ENCODE results near the gene OPRL1. TPM values are rescaled to one million over a fixed set of nuclear protein-coding genes. Genes with fewer than 3 reads are reported as not detected.

Gene OPRL1
- total RNA-seq, 1 donor: 0.63 TPM

DNA sequence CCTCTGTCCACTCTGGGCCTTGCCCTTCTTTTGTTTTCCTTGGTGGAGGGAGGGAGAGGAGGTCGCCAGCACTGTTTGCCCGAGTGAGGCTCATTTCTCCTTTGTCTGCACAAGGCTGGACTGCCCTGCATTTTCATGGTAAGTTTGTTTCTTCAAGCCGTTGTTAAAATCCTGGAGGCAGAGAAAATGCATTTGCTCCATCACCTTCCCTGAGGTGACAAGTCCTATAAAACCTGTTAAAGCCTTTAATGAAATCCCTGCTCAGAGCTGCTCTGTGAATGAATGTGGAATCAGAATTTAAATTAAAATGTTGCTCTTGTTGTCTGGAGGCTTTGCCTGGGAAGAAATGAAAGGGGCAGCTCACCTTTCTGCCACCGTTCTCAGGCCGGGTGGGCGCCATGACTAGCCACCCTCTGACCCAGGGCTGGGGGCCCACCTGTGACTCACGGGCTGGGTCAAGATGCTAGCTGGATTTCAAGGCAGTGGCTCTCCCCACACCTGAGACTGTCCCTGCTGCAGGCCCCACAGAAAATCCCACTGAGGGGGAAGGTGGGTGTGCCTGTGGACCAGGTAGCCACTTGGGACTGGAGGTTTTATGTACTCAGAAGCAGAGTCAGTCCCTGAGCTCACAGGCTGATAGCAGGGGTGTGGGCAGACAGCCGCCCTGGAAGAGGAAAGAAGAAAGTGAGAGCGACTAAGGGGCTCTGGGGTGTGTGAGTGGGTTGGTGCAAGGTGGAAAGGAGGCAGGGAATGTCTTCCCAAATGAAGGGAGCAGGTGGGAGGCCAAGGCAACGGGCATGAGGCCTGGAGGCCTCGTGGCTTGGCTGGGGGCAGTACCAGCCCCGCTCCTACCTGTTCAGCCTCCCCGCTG is 60.4 kb downstream of the OPRL1 start:
- no peak overlapping the region for H3K4me3 ChIP-seq (ENCODE audit: low read depth, low read length)
- TF ChIP-seq, protein P1, sequence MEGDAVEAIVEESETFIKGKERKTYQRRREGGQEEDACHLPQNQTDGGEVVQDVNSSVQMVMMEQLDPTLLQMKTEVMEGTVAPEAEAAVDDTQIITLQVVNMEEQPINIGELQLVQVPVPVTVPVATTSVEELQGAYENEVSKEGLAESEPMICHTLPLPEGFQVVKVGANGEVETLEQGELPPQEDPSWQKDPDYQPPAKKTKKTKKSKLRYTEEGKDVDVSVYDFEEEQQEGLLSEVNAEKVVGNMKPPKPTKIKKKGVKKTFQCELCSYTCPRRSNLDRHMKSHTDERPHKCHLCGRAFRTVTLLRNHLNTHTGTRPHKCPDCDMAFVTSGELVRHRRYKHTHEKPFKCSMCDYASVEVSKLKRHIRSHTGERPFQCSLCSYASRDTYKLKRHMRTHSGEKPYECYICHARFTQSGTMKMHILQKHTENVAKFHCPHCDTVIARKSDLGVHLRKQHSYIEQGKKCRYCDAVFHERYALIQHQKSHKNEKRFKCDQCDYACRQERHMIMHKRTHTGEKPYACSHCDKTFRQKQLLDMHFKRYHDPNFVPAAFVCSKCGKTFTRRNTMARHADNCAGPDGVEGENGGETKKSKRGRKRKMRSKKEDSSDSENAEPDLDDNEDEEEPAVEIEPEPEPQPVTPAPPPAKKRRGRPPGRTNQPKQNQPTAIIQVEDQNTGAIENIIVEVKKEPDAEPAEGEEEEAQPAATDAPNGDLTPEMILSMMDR (IDR thresholded peaks at IDR 0.05; ENCODE audit: insufficient read depth, low read length): no peak
- DNase-seq (ENCODE audit: low read depth): no peak

DNA sequence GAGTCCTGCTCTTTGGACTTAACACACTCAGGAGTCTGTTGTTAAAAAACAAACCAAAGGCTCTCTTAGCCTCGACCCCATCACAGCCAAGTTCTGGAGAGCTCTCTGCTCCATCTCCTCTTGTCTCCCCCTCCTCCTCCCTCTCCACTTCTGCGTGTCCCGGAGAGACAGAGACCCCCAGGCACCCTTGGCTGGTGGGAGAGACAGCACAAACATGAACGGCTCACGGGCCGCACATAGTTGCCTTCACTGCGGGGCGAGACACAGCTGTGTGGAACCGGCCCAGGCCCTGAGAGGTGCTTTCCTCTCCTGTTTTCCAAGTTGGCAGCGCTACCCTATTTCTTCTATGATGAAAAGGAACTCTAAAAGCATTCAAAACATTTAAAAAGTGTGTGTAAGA is 61.1 kb downstream of the OPRL1 start:
- TF ChIP-seq, protein P1 (IDR thresholded peaks at IDR 0.05; ENCODE audit: insufficient read depth, low read length): no peak
- no peak for DNase-seq (ENCODE audit: low read depth)
- H3K4me3 ChIP-seq (ENCODE audit: low read depth, low read length): no peak overlapping the region

DNA sequence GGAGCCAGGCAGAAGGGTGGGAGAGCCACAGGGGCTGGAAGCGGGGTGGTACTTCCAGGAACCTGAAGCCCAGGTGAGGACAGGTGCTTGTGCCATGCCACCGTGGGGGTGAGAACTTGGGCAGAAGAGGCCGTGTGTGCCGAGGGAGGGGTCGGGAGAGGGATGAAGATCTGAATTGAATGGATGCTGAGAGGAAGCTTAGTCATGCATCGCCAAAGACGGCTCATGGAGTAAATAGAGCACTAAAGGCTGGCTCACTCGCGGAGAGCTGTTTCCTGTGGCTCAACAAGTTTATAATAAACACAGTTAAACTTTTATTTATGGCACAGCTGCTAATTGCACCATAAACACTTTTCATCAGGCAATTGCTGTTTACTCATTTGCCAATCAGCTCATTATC is 62.7 kb downstream of the OPRL1 start:
- DNase-seq (ENCODE audit: low read depth): no peak
- H3K4me3 ChIP-seq (ENCODE audit: low read depth, low read length): no peak overlapping the region

DNA sequence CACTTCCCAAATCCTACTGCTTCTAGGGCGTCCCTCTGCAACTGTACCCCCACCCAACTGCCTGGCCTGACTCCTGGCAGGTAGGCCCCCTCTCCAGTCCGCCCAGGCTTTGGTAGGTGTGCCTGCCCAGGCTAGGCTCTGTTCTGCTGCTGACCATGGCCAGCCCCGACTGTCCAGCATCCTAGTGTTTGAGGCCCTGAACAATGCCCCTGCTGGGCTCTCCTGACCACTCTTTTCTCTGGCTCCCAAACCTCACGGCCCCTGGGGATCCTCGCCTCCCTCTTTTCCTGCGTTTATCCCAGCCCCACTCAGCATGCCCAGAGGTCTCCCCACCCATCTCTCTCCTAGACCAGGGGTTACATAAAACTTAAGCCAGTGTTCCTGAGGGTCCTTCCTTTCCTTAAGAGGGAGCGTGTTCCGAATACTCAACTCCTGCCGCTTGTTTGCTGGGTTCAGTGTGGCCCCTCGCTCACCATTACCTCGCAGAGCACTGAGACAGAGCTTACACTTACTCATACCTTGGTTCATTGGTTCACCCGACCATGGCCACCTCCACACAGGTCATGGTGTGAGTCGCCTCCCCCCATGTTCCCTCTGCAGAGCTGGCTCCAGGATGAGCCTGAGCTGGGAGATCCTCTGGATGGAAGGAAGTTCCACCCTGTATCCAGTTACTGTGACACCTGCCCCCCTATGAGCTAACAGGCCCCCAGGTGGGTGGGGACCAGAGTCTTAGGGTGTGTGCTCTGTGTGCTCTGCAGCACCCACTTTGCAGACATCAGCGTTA is 63.3 kb downstream of the OPRL1 start:
- H3K4me3 ChIP-seq (ENCODE audit: low read depth, low read length): no peak overlapping the region
- DNase-seq (ENCODE audit: low read depth): no peak
- TF ChIP-seq, protein P1 (IDR thresholded peaks at IDR 0.05; ENCODE audit: insufficient read depth, low read length): no peak

More for the DNA sequence above, 62.7 kb downstream of the OPRL1 start:
- TF ChIP-seq, protein P1 (IDR thresholded peaks at IDR 0.05; ENCODE audit: insufficient read depth, low read length): no peak

DNA sequence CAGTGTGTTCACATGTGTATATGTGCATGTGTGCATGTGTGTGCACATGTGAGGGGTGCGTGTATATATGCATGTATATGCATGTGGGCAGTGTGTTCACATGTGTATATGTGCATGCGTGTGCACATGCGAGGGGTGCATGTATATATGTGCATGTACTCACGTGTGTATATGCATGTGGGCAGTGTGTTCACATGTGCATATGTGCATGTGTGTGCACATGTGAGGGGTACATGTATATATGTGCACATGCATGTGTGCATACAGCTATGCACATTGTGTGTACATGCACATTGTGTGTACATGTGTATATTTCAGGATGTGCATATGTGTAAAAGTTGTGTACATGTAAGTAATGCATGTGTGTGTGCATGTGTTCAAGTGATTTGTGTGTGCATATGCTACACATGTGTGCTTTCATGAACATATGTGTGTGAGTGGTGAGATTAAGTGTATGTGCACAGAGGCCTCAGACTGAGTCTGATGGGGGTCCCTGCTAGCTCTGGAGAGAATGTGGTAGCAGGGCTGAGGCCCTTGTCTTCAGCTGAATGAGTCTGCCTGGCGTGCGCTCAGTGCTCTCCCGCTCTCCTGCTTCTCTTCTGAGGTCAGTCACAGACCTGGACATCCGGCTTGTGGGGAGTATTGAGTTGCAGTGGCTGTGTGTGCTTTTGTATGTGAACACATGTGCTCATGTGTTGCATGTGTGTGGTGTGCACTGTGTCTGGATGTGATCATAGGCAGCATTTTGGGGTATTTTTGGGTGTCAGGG is 64.4 kb downstream of the OPRL1 start:
- H3K4me3 ChIP-seq (ENCODE audit: low read depth, low read length): no peak overlapping the region
- TF ChIP-seq, protein P1 (IDR thresholded peaks at IDR 0.05; ENCODE audit: insufficient read depth, low read length): no peak
- DNase-seq (ENCODE audit: low read depth): no peak

DNA sequence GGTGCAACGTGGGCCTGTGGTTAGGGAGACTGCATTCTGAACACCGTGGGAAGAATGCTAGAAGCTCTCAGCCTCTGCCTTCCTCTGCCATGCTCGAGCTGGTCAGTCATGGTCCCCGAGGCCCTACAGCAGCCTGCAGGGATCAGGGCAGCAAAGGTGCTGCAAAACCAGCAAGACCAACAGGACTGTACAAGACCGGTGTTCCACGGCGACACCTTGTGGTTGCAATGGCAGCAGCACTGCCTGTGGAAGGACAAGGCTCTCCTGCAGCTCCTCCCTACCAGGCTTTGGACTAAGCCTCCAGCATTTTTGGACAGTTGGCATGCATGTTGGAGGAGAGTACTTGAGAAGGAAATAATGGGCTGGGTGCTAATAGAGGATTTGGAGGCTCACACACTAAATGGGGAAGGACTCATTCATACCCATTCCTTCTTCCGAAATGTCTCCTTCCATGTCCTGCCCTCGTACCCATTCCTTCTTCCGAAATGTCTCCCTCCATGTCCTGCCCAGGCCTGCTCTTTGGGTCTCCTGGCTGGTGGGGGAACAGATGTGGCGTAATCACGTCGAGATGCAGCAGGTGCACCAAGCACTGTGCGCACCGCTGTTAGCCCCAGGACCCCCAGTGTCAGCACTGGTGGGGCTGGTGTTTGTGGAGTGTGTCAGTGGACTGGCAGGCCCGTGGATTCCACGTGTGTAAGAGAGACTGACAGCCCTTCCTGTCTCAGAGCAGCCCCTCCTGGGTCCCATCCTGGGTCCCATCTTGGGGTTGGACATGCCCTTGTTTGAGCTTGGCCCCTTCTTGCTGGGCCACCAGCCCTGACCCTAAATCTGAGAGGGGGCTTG is 65.8 kb downstream of the OPRL1 start:
- no peak for DNase-seq (ENCODE audit: low read depth)
- no peak overlapping the region for H3K4me3 ChIP-seq (ENCODE audit: low read depth, low read length)
- TF ChIP-seq, protein P1 (IDR thresholded peaks at IDR 0.05; ENCODE audit: insufficient read depth, low read length): no peak
